Lung (tissue), 12 donors: ENCODE data around the gene SLC32A1. TPM values are rescaled to one million over a fixed set of nuclear protein-coding genes. Genes with fewer than 3 reads are reported as not detected.

Source experiments
- ATAC-seq: fragments of 200-7000 bp; cut with Tn5 transposase; one replicate; pipeline ENCODE4 v1.9.1; 2020; ENCODE audit warnings: moderate number of reproducible peaks; ENCODE audit not compliant: insufficient read depth, low FRiP score
- DNase-seq, 3 donors: peaks; one replicate each; pipeline ENCODE4 v3.0.0-alpha.2; 2013 to 2017
- H3K27ac ChIP-seq, 2 donors: one replicate each; pipeline ENCODE4 v1.5.1; 2013; ENCODE audit warnings: mild to moderate bottlenecking in 2 of 2, moderate library complexity in 2 of 2, control low read depth in 1 of 2, inconsistent platforms in 1 of 2, low read depth in 1 of 2, low read length in 1 of 2
- H3K27me3 ChIP-seq, 3 donors: one replicate each; pipeline ENCODE4 v1.5.1; 2013; ENCODE audit warnings: low read length in 2 of 3; ENCODE audit not compliant: control insufficient read depth in 3 of 3, insufficient read depth in 3 of 3
- H3K36me3 ChIP-seq, 4 donors: one replicate each; pipeline ENCODE4 v1.5.1; 2013; ENCODE audit warnings: low read length in 4 of 4, mild to moderate bottlenecking in 1 of 4, moderate library complexity in 1 of 4; ENCODE audit not compliant: control insufficient read depth in 4 of 4, insufficient read depth in 4 of 4
- H3K4me1 ChIP-seq, 5 donors: one replicate each; pipeline ENCODE4 v1.5.1; 2013; ENCODE audit warnings: low read length in 5 of 5, mild to moderate bottlenecking in 2 of 5, moderate library complexity in 1 of 5; ENCODE audit not compliant: control insufficient read depth in 5 of 5, insufficient read depth in 5 of 5
- H3K4me3 ChIP-seq: one replicate; pipeline ENCODE4 v1.5.1; 2013; ENCODE audit warnings: mild to moderate bottlenecking, control low read depth, moderate library complexity
- H3K9ac ChIP-seq, 2 donors: one replicate each; pipeline ENCODE4 v1.5.1; 2013; ENCODE audit warnings: low read length in 2 of 2, control low read depth in 1 of 2; ENCODE audit not compliant: insufficient read depth in 1 of 2
- H3K9me3 ChIP-seq, 4 donors: one replicate each; pipeline ENCODE4 v1.5.1; 2013; ENCODE audit warnings: low read length in 3 of 4, mild to moderate bottlenecking in 1 of 4, moderate library complexity in 1 of 4; ENCODE audit not compliant: control insufficient read depth in 4 of 4, insufficient read depth in 3 of 4
- WGBS, 2 donors: extraction: QIAGEN DNeasy Blood & Tissue Kit; methylation state at CpG; one replicate each; pipeline ENCODE4 v1.1.7; 2013; 5-methylcytosine and 5-hydroxymethylcytosine counted together
- polyA plus RNA-seq, 2 donors: library from polyadenylated mRNA; stranded (reverse); fragments of 200-250 nt; gene quantifications; one replicate each; pipeline ENCODE4 v1.2.1, GENCODE V29; 2013
- total RNA-seq, 2 donors: library from RNA; depleted of rRNA in 1 of 2; stranded (reverse); fragments of >200 nt in 1 of 2; gene quantifications; one replicate each; pipeline ENCODE4 v1.2.1, GENCODE V29; 2014 to 2021
- TF ChIP-seq, protein P1 (sequence below): IDR thresholded peaks from 2 replicates; pipeline ENCODE4 v1.5.1; 2012; ENCODE audit warnings: mild to moderate bottlenecking; ENCODE audit errors: control extremely low read depth, extremely low read depth
- donor health status: control.
- donor health status: control.
- donor health status: Bipolar disorder and iron deficiency.
- donor health status: healthy.
- donor health status: DM: yes; HTN: yes; CAD: no.

SLC32A1 gene
- total and polyA plus RNA-seq, 4 donors: not detected

DNA sequence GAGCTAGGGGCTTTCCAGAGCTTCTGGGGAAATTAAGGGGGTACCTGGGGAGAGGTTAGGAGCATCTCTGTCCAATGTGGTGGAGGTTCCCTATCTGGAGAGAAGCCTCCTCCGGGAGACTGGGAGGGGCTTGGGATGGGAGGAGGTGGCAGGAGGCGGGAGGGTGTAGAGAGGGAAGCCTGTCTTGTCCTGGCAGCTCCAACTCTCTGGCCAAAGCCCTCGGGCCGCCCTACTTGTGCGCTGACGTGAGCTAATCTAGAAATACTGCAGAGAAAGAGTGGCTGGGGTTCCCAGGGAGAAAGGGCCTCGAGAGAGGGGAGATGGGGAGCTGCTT, 1.6 kb upstream of the SLC32A1 start:
- no peak for ATAC-seq
- Histone ChIP-seq H3K4me1 (peaks cover 0 to 14% (median 0%) of the 10 kb centered on the region in 5 donors), H3K9me3 (peaks cover 0 to 5% (median 0%) of the 10 kb centered on the region in 4 donors), H3K27ac (no peak overlapping the region), H3K4me3 (no peak overlapping the region), H3K9ac (no peak overlapping the region), H3K36me3 (no peaks in the 10 kb centered on the region), H3K27me3 (peaks cover 35 to 98% (median 69%) of the 10 kb centered on the region in 3 donors)
- DNase-seq: no peak
- TF ChIP-seq, protein P1, sequence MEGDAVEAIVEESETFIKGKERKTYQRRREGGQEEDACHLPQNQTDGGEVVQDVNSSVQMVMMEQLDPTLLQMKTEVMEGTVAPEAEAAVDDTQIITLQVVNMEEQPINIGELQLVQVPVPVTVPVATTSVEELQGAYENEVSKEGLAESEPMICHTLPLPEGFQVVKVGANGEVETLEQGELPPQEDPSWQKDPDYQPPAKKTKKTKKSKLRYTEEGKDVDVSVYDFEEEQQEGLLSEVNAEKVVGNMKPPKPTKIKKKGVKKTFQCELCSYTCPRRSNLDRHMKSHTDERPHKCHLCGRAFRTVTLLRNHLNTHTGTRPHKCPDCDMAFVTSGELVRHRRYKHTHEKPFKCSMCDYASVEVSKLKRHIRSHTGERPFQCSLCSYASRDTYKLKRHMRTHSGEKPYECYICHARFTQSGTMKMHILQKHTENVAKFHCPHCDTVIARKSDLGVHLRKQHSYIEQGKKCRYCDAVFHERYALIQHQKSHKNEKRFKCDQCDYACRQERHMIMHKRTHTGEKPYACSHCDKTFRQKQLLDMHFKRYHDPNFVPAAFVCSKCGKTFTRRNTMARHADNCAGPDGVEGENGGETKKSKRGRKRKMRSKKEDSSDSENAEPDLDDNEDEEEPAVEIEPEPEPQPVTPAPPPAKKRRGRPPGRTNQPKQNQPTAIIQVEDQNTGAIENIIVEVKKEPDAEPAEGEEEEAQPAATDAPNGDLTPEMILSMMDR: no peak
- WGBS, 2 donors: 2 to 3% methylated on average over 7 of the region's 7 CpGs

DNA sequence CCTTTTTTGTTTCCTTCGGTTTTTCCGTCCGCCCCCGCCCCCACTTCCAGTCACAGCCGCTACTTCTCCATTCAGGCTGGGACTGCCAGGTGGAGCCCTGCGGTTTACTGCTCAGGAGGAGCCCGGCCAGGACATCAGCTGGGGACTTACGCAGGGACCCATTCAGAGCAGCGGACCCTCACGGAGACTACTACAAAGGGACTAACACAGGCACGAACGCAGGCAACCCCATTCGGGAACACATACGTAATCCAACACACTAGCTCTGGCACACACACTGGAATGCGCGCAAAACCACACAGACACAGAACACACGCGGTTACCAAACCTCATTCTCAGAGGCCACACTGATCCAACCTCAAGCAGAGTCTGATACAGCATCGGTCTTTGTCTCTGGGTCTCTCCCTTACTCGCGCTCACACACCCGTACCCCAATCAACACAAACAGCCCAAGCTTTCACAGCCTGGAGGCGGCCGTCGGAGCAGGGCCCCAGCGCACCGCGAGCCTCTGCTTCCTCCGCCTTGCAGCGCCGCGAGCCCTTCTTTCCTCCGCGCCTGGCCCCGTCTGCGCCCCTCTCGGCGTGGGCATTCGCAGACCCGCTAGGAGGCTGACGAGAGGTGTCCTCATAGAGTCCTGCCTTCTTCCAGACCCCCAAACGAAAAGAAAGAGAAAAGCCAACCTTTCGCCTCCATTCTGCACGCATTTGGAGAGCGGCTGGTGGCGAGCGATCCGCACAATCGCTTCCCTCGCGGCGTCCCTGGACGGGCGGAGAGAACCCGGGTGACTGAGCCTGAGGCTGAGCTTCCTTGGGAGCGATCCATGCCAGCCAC, 1.1 kb upstream of the SLC32A1 start:
- no peak overlapping the region for H3K9ac ChIP-seq
- DNase-seq (no peak), ATAC-seq (no peak)
- peaks cover 35 to 98% (median 72%) of the 10 kb centered on the region in 3 donors for H3K27me3 ChIP-seq
- peaks cover 0 to 15% (median 0%) of the 10 kb centered on the region in 5 donors for H3K4me1 ChIP-seq
- H3K36me3 ChIP-seq: no peaks in the 10 kb centered on the region
- 2% methylated on average over 56 of the region's 56 CpGs for WGBS, 2 donors
- TF ChIP-seq, protein P1: no peak
- H3K27ac ChIP-seq: no peak overlapping the region
- H3K4me3 ChIP-seq: no peak overlapping the region
- peaks cover 0 to 11% (median 0%) of the 10 kb centered on the region in 4 donors for H3K9me3 ChIP-seq

DNA sequence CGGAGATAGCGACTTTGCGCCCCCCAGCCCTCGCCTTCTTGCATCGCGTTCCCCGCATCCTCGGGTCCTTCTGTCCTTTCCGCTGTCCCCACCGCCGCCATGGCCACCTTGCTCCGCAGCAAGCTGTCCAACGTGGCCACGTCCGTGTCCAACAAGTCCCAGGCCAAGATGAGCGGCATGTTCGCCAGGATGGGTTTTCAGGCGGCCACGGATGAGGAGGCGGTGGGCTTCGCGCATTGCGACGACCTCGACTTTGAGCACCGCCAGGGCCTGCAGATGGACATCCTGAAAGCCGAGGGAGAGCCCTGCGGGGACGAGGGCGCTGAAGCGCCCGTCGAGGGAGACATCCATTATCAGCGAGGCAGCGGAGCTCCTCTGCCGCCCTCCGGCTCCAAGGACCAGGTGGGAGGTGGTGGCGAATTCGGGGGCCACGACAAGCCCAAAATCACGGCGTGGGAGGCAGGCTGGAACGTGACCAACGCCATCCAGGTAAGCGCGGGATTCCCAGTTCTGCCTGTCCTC, 401 bp downstream of the SLC32A1 start:
- H3K27me3 ChIP-seq: peaks cover 35 to 98% (median 84%) of the 10 kb centered on the region in 3 donors
- peaks cover 0 to 12% (median 0%) of the 10 kb centered on the region in 4 donors for H3K9me3 ChIP-seq
- 4 to 7% methylated on average over 45 to 46 of the region's 46 CpGs for WGBS, 2 donors
- no peaks in the 10 kb centered on the region for H3K36me3 ChIP-seq
- no peak overlapping the region for H3K9ac ChIP-seq
- peaks cover 0 to 16% (median 0%) of the 10 kb centered on the region in 5 donors for H3K4me1 ChIP-seq
- no peak for DNase-seq
- TF ChIP-seq, protein P1: no peak
- ATAC-seq: no peak
- no peak overlapping the region for H3K4me3 ChIP-seq
- H3K27ac ChIP-seq: no peak overlapping the region
